ENCODE measurements around the gene CAMK2D. TPM values are rescaled to one million over a fixed set of nuclear protein-coding genes. Genes with fewer than 3 reads are reported as not detected.

CAMK2D gene
- total RNA-seq, 2 experiments from 2014 or later, result 62.8 to 66.1 TPM

- intact Hi-C loops (cut with micrococcal nuclease), result no loop called here
- Mint-ChIP-seq H3K4me1 (ENCODE audit: low read depth) (no peaks in the 10 kb centered on the region), H3K4me3 (no peak overlapping the region), H3K9me3 (no peaks in the 10 kb centered on the region), H3K36me3 (ENCODE audit: low read depth) (no peaks in the 10 kb centered on the region), H3K27ac (no peak overlapping the region), H3K27me3 (peaks cover 7% of the 10 kb centered on the region)
- DNase-seq, result no peak
- ATAC-seq, result no peak
- ChIA-PET CTCF (interaction anchor here (2.9 kb wide), 1 partner anchor 9 kb away, joined by 25 read pairs; no protein-coding TSS in a partner anchor), POLR2A (no interaction called here)
- TF ChIP-seq CTCF (IDR thresholded peaks at IDR 0.05), result no peak
Measured at GRCh38 chr4:113404167-113404571, 357.4 kb downstream of the CAMK2D start.

Other genes starting within 250 kb of the CAMK2D start
- not detected for gene ARSJ, start 217.9 kb upstream of the CAMK2D start, total RNA-seq